Liver (tissue), 9 donors: ENCODE data around the gene DCC. TPM values are rescaled to one million over a fixed set of nuclear protein-coding genes. Genes with fewer than 3 reads are reported as not detected.

Source experiments
- DNase-seq: peaks from one replicate; pipeline ENCODE4 v3.0.0-alpha.2; 2017; ENCODE audit warnings: low spot score
- H3K27ac ChIP-seq, 2 donors: one replicate each; pipeline ENCODE4 v1.7.0; 2013; ENCODE audit warnings: inconsistent platforms in 2 of 2, low read length in 2 of 2, control low read depth in 1 of 2, low read depth in 1 of 2, mild to moderate bottlenecking in 1 of 2
- H3K27me3 ChIP-seq, 4 donors: one replicate each; pipeline versions ENCODE4 v1.6.1 to v1.7.0; 2013; ENCODE audit warnings: low read length in 3 of 4, inconsistent platforms in 1 of 4, mild to moderate bottlenecking in 1 of 4, moderate library complexity in 1 of 4; ENCODE audit not compliant: control insufficient read depth in 4 of 4, insufficient read depth in 4 of 4
- H3K36me3 ChIP-seq, 4 donors: one replicate each; pipeline versions ENCODE4 v1.6.1 to v1.7.0; 2013; ENCODE audit warnings: low read length in 3 of 4, mild to moderate bottlenecking in 3 of 4, low read depth in 1 of 4, moderate library complexity in 1 of 4; ENCODE audit not compliant: control insufficient read depth in 4 of 4, insufficient read depth in 3 of 4
- H3K4me1 ChIP-seq, 4 donors: one replicate each; pipeline versions ENCODE4 v1.6.1 to v1.7.0; 2013; ENCODE audit warnings: low read length in 3 of 4, mild to moderate bottlenecking in 3 of 4, moderate library complexity in 1 of 4; ENCODE audit not compliant: control insufficient read depth in 4 of 4, insufficient read depth in 4 of 4
- H3K4me3 ChIP-seq, 3 donors: one replicate each; pipeline versions ENCODE4 v1.6.1 to v1.7.0; 2013; ENCODE audit warnings: low read length in 3 of 3, control low read depth in 1 of 3, low read depth in 1 of 3, mild to moderate bottlenecking in 1 of 3
- H3K9ac ChIP-seq, 2 donors: one replicate each; pipeline ENCODE4 v1.7.0; 2013; ENCODE audit warnings: low read length in 2 of 2, mild to moderate bottlenecking in 2 of 2, moderate library complexity in 2 of 2, control low read depth in 1 of 2, low read depth in 1 of 2
- H3K9me3 ChIP-seq, 4 donors: one replicate each; pipeline versions ENCODE4 v1.6.1 to v1.7.0; 2013; ENCODE audit warnings: low read length in 3 of 4; ENCODE audit not compliant: control insufficient read depth in 4 of 4
- FOXA1 ChIP-seq: IDR thresholded peaks from 2 replicates; pipeline ENCODE4 v1.6.1; 2016; ENCODE audit warnings: antibody characterized with exemption
- FOXA2 ChIP-seq: IDR thresholded peaks from 2 replicates; pipeline ENCODE4 v1.6.1; 2016; ENCODE audit warnings: antibody characterized with exemption
- GABPA ChIP-seq, 2 donors: IDR thresholded peaks in 1 of 2; conservative IDR thresholded peaks in 1 of 2; 2 replicates each; pipeline ENCODE4 v1.6.1; 2016; ENCODE audit warnings: antibody characterized with exemption in 2 of 2, mild to moderate bottlenecking in 1 of 2, moderate library complexity in 1 of 2
- HNF4A ChIP-seq, 2 donors: conservative IDR thresholded peaks; 2 replicates each; pipeline ENCODE4 v1.6.1; 2016; ENCODE audit warnings: antibody characterized with exemption in 2 of 2, mild to moderate bottlenecking in 2 of 2
- HNF4G ChIP-seq: IDR thresholded peaks from 2 replicates; pipeline ENCODE4 v1.6.1; 2016; ENCODE audit warnings: antibody characterized with exemption
- NR2F2 ChIP-seq: IDR thresholded peaks from 2 replicates; pipeline ENCODE4 v1.6.1; 2016; ENCODE audit warnings: antibody characterized with exemption
- RAD21 ChIP-seq, 2 donors: IDR thresholded peaks; 2 replicates each; pipeline ENCODE4 v1.6.1; 2016; ENCODE audit warnings: antibody characterized with exemption in 2 of 2, mild to moderate bottlenecking in 2 of 2
- RXRA ChIP-seq, 2 donors: IDR thresholded peaks; 2 replicates each; pipeline ENCODE4 v1.6.1; 2017 to 2018; ENCODE audit warnings: antibody characterized with exemption in 2 of 2, mild to moderate bottlenecking in 1 of 2
- SP1 ChIP-seq: IDR thresholded peaks from 2 replicates; pipeline ENCODE4 v1.6.1; 2018; ENCODE audit warnings: antibody characterized with exemption, mild to moderate bottlenecking
- TAF1 ChIP-seq: conservative IDR thresholded peaks from 2 replicates; pipeline ENCODE4 v1.6.1; 2016; ENCODE audit warnings: antibody characterized with exemption, mild to moderate bottlenecking
- YY1 ChIP-seq: IDR thresholded peaks from 2 replicates; pipeline ENCODE4 v1.6.1; 2016; ENCODE audit warnings: antibody characterized with exemption, mild to moderate bottlenecking
- whole genome bisulfite sequencing: extraction: QIAGEN DNeasy Blood & Tissue Kit; methylation state at CpG from one replicate; pipeline ENCODE4 v1.1.7; 2013; 5-methylcytosine and 5-hydroxymethylcytosine counted together
- polyA plus RNA-seq, 2 donors: library from polyadenylated mRNA; stranded (reverse) in 1 of 2; unstranded in 1 of 2; fragments of 200-250 nt in 1 of 2; fragments of >200 nt in 1 of 2; fragmentation: Nextera tagmentation in 1 of 2; extraction: Ambion mirVana in 1 of 2; gene quantifications; one replicate each; pipeline versions ENCODE4 v1.2.1 to v1.2.3, GENCODE V29; 2013 to 2015
- total RNA-seq, 2 donors: library from RNA; depleted of rRNA; stranded (reverse); fragments of >200 nt; gene quantifications; one replicate each; pipeline ENCODE4 v1.2.3, GENCODE V29; 2014
- TF ChIP-seq, protein P1 (sequence below): IDR thresholded peaks from 2 replicates; pipeline ENCODE4 v1.6.1; 2016; ENCODE audit warnings: antibody characterized with exemption
- TF ChIP-seq, protein P2 (sequence below): IDR thresholded peaks from 2 replicates; pipeline ENCODE4 v1.6.1; 2016; ENCODE audit warnings: antibody characterized with exemption
- TF ChIP-seq, protein P3 (sequence below): IDR thresholded peaks from 2 replicates; pipeline ENCODE4 v1.6.1; 2016; ENCODE audit warnings: antibody characterized with exemption
- TF ChIP-seq, protein P4 (sequence below): fragments of 150-350 bp; IDR thresholded peaks from 2 replicates; pipeline ENCODE4 v1.5.1; 2017; ENCODE audit warnings: improper control_type of control experiment, low read depth, low read length; ENCODE audit not compliant: missing input control
- TF ChIP-seq, protein P5 (sequence below): IDR thresholded peaks from 2 replicates; pipeline ENCODE4 v1.6.1; 2016; ENCODE audit warnings: antibody characterized with exemption, mild to moderate bottlenecking
- donor health status: healthy.
- donor health status: healthy.
- donor health status: healthy.
- donor health status: healthy.
- donor health status: healthy.

DCC gene
- total and polyA plus RNA-seq, 4 donors: under 0.01 to 0.03 TPM; not detected in 2

DNA sequence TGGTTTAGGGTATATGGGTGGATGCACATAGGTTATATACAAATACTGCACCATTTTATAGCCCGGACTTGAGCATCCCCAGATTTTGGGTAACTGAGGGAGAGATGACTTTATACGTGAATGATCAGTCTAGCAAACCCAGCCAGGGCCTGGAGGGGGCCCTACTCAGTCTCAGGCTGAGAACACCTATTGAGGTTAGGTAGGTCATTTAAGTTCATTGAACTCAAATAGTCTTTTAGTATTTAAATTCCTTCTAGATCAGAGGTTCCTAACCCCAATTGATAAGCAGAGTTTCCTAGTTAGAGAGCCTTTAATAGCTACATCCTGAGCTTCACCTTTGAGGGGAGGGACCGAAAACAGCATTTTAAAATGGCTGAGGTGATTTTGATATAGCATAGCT lies 487.0 kb downstream of the DCC start:
- Histone ChIP-seq H3K27ac (no peak overlapping the region), H3K4me1 (no peaks in the 10 kb centered on the region), H3K9me3 (no peaks in the 10 kb centered on the region), H3K9ac (no peak overlapping the region), H3K4me3 (no peak overlapping the region), H3K27me3 (no peaks in the 10 kb centered on the region), H3K36me3 (no peaks in the 10 kb centered on the region)
- TF ChIP-seq HNF4G: no peak
- no peak for TF ChIP-seq FOXA2
- TF ChIP-seq, protein P1, sequence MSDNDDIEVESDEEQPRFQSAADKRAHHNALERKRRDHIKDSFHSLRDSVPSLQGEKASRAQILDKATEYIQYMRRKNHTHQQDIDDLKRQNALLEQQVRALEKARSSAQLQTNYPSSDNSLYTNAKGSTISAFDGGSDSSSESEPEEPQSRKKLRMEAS: no peak
- TF ChIP-seq TAF1: no peak
- TF ChIP-seq HNF4A (conservative IDR thresholded peaks at IDR 0.05): no peak
- no peak for TF ChIP-seq YY1
- TF ChIP-seq, protein P2, sequence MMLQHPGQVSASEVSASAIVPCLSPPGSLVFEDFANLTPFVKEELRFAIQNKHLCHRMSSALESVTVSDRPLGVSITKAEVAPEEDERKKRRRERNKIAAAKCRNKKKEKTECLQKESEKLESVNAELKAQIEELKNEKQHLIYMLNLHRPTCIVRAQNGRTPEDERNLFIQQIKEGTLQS: no peak
- TF ChIP-seq, protein P3, sequence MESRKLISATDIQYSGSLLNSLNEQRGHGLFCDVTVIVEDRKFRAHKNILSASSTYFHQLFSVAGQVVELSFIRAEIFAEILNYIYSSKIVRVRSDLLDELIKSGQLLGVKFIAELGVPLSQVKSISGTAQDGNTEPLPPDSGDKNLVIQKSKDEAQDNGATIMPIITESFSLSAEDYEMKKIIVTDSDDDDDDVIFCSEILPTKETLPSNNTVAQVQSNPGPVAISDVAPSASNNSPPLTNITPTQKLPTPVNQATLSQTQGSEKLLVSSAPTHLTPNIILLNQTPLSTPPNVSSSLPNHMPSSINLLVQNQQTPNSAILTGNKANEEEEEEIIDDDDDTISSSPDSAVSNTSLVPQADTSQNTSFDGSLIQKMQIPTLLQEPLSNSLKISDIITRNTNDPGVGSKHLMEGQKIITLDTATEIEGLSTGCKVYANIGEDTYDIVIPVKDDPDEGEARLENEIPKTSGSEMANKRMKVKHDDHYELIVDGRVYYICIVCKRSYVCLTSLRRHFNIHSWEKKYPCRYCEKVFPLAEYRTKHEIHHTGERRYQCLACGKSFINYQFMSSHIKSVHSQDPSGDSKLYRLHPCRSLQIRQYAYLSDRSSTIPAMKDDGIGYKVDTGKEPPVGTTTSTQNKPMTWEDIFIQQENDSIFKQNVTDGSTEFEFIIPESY: no peak
- TF ChIP-seq FOXA1: no peak
- TF ChIP-seq, protein P4, sequence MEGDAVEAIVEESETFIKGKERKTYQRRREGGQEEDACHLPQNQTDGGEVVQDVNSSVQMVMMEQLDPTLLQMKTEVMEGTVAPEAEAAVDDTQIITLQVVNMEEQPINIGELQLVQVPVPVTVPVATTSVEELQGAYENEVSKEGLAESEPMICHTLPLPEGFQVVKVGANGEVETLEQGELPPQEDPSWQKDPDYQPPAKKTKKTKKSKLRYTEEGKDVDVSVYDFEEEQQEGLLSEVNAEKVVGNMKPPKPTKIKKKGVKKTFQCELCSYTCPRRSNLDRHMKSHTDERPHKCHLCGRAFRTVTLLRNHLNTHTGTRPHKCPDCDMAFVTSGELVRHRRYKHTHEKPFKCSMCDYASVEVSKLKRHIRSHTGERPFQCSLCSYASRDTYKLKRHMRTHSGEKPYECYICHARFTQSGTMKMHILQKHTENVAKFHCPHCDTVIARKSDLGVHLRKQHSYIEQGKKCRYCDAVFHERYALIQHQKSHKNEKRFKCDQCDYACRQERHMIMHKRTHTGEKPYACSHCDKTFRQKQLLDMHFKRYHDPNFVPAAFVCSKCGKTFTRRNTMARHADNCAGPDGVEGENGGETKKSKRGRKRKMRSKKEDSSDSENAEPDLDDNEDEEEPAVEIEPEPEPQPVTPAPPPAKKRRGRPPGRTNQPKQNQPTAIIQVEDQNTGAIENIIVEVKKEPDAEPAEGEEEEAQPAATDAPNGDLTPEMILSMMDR: no peak
- TF ChIP-seq SP1: no peak
- TF ChIP-seq, protein P5, sequence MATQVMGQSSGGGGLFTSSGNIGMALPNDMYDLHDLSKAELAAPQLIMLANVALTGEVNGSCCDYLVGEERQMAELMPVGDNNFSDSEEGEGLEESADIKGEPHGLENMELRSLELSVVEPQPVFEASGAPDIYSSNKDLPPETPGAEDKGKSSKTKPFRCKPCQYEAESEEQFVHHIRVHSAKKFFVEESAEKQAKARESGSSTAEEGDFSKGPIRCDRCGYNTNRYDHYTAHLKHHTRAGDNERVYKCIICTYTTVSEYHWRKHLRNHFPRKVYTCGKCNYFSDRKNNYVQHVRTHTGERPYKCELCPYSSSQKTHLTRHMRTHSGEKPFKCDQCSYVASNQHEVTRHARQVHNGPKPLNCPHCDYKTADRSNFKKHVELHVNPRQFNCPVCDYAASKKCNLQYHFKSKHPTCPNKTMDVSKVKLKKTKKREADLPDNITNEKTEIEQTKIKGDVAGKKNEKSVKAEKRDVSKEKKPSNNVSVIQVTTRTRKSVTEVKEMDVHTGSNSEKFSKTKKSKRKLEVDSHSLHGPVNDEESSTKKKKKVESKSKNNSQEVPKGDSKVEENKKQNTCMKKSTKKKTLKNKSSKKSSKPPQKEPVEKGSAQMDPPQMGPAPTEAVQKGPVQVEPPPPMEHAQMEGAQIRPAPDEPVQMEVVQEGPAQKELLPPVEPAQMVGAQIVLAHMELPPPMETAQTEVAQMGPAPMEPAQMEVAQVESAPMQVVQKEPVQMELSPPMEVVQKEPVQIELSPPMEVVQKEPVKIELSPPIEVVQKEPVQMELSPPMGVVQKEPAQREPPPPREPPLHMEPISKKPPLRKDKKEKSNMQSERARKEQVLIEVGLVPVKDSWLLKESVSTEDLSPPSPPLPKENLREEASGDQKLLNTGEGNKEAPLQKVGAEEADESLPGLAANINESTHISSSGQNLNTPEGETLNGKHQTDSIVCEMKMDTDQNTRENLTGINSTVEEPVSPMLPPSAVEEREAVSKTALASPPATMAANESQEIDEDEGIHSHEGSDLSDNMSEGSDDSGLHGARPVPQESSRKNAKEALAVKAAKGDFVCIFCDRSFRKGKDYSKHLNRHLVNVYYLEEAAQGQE: no peak
- WGBS: 69% methylated on average over 3 of the region's 3 CpGs
- DNase-seq: no peak

DNA sequence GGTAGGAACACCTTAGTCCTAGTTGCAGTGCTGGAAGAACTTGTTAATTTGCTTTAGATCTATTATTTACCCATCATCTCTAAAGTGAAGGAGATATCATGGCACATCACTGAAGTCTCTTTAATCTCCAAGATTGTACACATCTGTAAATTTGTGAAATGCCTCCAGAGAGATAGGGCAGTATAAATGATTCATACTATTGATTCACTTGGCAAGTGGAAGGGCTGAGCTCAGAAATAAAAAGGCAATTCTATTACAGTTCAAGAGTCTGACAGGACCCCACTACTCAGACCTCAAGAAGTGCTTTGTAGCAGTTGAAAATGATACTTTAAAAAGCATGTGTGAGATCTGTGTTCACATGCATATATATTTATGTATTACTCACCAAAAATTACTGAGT lies 489.3 kb downstream of the DCC start:
- no peaks in the 10 kb centered on the region for H3K36me3 ChIP-seq
- H3K4me3 ChIP-seq: no peak overlapping the region
- H3K27ac ChIP-seq: no peak overlapping the region
- no peaks in the 10 kb centered on the region for H3K27me3 ChIP-seq
- H3K9me3 ChIP-seq: peaks cover 0 to 1% (median 0%) of the 10 kb centered on the region in 4 donors
- H3K9ac ChIP-seq: no peak overlapping the region
- no peak for DNase-seq
- H3K4me1 ChIP-seq: no peaks in the 10 kb centered on the region
- TF ChIP-seq HNF4A (conservative IDR thresholded peaks at IDR 0.05) (no peak), NR2F2 (no peak), RAD21 (IDR thresholded peaks at IDR 0.05) (no peak), HNF4G (no peak), GABPA (IDR thresholded peaks at IDR 0.05 in 1 of 2, conservative IDR thresholded peaks at IDR 0.05 in 1 of 2) (no peak), RXRA (IDR thresholded peaks at IDR 0.05) (no peak), FOXA1 (no peak)
- TF ChIP-seq, protein P4: no peak
- TF ChIP-seq, protein P3: no peak
- TF ChIP-seq, protein P5: no peak
